Fibroblast of lung (primary cell): ENCODE measurements around the gene MAEL.

ENCODE experiments used
- CTCF ChIP-seq, 2 donors: IDR thresholded peaks in 1 of 2; conservative IDR thresholded peaks in 1 of 2; 1 replicate in 1 of 2; 2 replicates in 1 of 2; pipeline ENCODE4 v1.5.1; 2011 to 2012; ENCODE audit warnings: low read length in 2 of 2, control low read depth in 1 of 2, inconsistent platforms in 1 of 2, low read depth in 1 of 2, mild to moderate bottlenecking in 1 of 2
- EZH2 ChIP-seq: IDR thresholded peaks from 2 replicates; pipeline ENCODE4 v1.5.1; 2012; ENCODE audit warnings: low read length, control low read depth, mild to moderate bottlenecking; ENCODE audit errors: missing control alignments

GRCh38 chr1:166999500-167000055, 10.5 kb downstream of the MAEL start:
- TF ChIP-seq CTCF (conservative IDR thresholded peaks at IDR 0.05 in 1 of 2, IDR thresholded peaks at IDR 0.05 in 1 of 2; ENCODE audit: low read depth in 1 of 2, low read length in 2 of 2) (no peak), EZH2 (no peak)
